NB4 (cell line): ENCODE results near the gene PHYKPL.
"Not testable (repeated sequence)": the region's sequence is repeated elsewhere in the genome, so short reads cannot be mapped to it uniquely, and the experiment has no call there.

Experiments
- DNase-seq: peaks from one replicate; pipeline ENCODE4 v3.0.0; 2010; ENCODE audit warnings: low read depth
- H3K4me3 ChIP-seq: one replicate; pipeline ENCODE4 v1.5.1; 2011; ENCODE audit warnings: mild to moderate bottlenecking, low read depth, low read length, moderate library complexity
- CTCF ChIP-seq: IDR thresholded peaks from one replicate; pipeline ENCODE4 v1.5.1; 2012; ENCODE audit warnings: low read depth, low read length
- MAX ChIP-seq: IDR thresholded peaks from 2 replicates; pipeline ENCODE4 v1.6.1; 2011; ENCODE audit warnings: low read depth, low read length
- MYC ChIP-seq: IDR thresholded peaks from 2 replicates; pipeline ENCODE4 v1.6.1; 2011; ENCODE audit warnings: low read depth, low read length
- POLR2A ChIP-seq: IDR thresholded peaks from 2 replicates; pipeline ENCODE4 v1.6.1; 2011; ENCODE audit warnings: mild to moderate bottlenecking; ENCODE audit not compliant: insufficient read length; ENCODE audit errors: extremely low read depth

Gene PHYKPL

GRCh38 chr5:178259623-178260536 is 27.3 kb upstream of the PHYKPL start:
- TF ChIP-seq MYC, result no peak
- no peak for TF ChIP-seq POLR2A
- no peak for TF ChIP-seq CTCF
- TF ChIP-seq MAX, result no peak
- H3K4me3 ChIP-seq, result no peak overlapping the region
- DNase-seq, result no peak

- no peak for DNase-seq
- no peak overlapping the region for H3K4me3 ChIP-seq
- no peak for TF ChIP-seq MAX
- no peak for TF ChIP-seq CTCF
- TF ChIP-seq POLR2A, result no peak
- no peak for TF ChIP-seq MYC
Observed at GRCh38 chr5:178257650-178258049, 25.0 kb upstream of the PHYKPL start.

GRCh38 chr5:178256746-178257145 is 24.1 kb upstream of the PHYKPL start:
- no peak for TF ChIP-seq MYC
- no peak for TF ChIP-seq MAX
- no peak for TF ChIP-seq CTCF
- TF ChIP-seq POLR2A, result no peak
- no peak for DNase-seq
- no peak overlapping the region for H3K4me3 ChIP-seq

GRCh38 chr5:178253632-178254031 is 21.0 kb upstream of the PHYKPL start:
- not testable (repeated sequence) for H3K4me3 ChIP-seq, DNase-seq

- no peak overlapping the region for H3K4me3 ChIP-seq
- no peak for DNase-seq
- no peak for TF ChIP-seq MYC
- no peak for TF ChIP-seq CTCF
- no peak for TF ChIP-seq MAX
- no peak for TF ChIP-seq POLR2A
Observed at GRCh38 chr5:178252258-178252657, 19.7 kb upstream of the PHYKPL start.

- no peak for TF ChIP-seq MYC
- TF ChIP-seq CTCF, result no peak
- no peak for TF ChIP-seq POLR2A
- DNase-seq, result no peak
- H3K4me3 ChIP-seq, result no peak overlapping the region
Observed at GRCh38 chr5:178250263-178250662, 17.7 kb upstream of the PHYKPL start.
